ENCODE data around the gene PLCB1. TPM values are rescaled to one million over a fixed set of nuclear protein-coding genes. Genes with fewer than 3 reads are reported as not detected.

Gene PLCB1
- total RNA-seq, 1 donor from 2014 or later, result 10.7 TPM

DNA sequence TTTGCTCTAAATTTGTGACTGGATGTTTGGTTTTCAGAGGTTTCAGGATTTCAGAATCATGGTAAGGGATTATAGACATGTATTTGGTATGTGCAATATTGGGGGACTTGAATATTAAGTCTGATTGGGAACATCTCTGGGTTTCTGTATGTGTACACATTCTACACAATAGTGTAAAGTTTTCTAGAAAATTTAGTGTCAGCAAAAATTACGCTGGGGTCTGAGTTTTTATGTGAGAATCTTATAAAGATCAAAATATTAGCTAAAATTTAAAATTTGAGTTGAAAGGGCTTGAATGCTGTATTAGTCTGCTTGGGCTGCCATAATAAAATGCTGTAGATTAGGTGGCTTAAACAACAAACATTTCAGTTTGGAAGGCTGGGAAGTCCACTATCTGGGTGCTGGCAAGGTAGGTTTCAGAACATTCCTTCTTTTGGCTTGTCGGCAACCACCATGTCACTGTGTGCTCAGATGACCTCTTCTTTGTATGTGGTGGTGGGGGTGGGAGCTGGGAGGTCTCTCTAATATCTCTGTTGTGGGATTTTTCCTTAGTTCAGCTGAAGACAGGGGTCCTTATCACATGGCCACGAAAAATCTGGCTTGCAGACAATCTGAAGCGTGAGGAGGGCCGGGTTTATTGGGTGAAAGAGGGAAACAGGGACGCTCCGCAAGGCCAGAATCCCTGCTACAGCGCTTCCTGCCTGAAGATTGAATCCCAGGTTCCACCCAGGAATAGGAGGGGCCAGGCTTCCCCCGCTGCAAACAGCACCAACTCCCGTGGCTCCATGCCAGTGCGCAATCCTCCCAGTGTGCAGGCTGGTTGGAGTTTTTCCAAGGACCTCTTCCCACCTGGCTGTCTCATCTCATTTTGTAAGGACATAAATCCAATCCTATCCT lies 299.7 kb downstream of the PLCB1 start:
- no peaks in the 10 kb centered on the region for H3K27me3 Mint-ChIP-seq (ENCODE audit: low read depth, unreplicated experiment)
- Histone ChIP-seq H3K27me3 (ENCODE audit: insufficient read depth, low read length) (no peaks in the 10 kb centered on the region), H3K4me1 (ENCODE audit: insufficient read depth, low read length) (no peaks in the 10 kb centered on the region), H3K36me3 (ENCODE audit: insufficient read depth, low read length) (no peaks in the 10 kb centered on the region), H2AFZ (ENCODE audit: low read depth, low read length) (no peak overlapping the region), H3K4me2 (ENCODE audit: low read length) (no peak overlapping the region), H3K9me3 (ENCODE audit: insufficient read depth, low read depth, low read length) (no peaks in the 10 kb centered on the region), H3K9ac (ENCODE audit: low read length) (no peak overlapping the region), H3K79me2 (ENCODE audit: insufficient read depth, low read length) (no peaks in the 10 kb centered on the region), H3K4me3 (ENCODE audit: insufficient read depth, low read depth, low read length) (no peak overlapping the region), H3K27ac (ENCODE audit: low read depth, low read length) (no peak overlapping the region), H4K20me1 (ENCODE audit: insufficient read depth, low read length) (no peaks in the 10 kb centered on the region)
- peaks cover 2% of the 10 kb centered on the region for H3K36me3 Mint-ChIP-seq (ENCODE audit: low read depth, unreplicated experiment)
- no peak overlapping the region for H3K4me3 Mint-ChIP-seq (ENCODE audit: unreplicated experiment)
- FAIRE-seq, result no peak
- no peak overlapping the region for H3K27ac Mint-ChIP-seq (ENCODE audit: unreplicated experiment)
- TF ChIP-seq, protein P1, sequence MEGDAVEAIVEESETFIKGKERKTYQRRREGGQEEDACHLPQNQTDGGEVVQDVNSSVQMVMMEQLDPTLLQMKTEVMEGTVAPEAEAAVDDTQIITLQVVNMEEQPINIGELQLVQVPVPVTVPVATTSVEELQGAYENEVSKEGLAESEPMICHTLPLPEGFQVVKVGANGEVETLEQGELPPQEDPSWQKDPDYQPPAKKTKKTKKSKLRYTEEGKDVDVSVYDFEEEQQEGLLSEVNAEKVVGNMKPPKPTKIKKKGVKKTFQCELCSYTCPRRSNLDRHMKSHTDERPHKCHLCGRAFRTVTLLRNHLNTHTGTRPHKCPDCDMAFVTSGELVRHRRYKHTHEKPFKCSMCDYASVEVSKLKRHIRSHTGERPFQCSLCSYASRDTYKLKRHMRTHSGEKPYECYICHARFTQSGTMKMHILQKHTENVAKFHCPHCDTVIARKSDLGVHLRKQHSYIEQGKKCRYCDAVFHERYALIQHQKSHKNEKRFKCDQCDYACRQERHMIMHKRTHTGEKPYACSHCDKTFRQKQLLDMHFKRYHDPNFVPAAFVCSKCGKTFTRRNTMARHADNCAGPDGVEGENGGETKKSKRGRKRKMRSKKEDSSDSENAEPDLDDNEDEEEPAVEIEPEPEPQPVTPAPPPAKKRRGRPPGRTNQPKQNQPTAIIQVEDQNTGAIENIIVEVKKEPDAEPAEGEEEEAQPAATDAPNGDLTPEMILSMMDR (IDR thresholded peaks at IDR 0.05; ENCODE audit: insufficient read depth, low read depth, low read length), result no peak
- no peak for TF ChIP-seq EZH2 (IDR thresholded peaks at IDR 0.05; ENCODE audit: insufficient read depth, low read length)
- no peaks in the 10 kb centered on the region for H3K9me3 Mint-ChIP-seq (ENCODE audit: unreplicated experiment)
- H3K4me1 Mint-ChIP-seq (ENCODE audit: low read depth, unreplicated experiment), result no peaks in the 10 kb centered on the region
- DNase-seq (ENCODE audit: low read depth), result no peak

DNA sequence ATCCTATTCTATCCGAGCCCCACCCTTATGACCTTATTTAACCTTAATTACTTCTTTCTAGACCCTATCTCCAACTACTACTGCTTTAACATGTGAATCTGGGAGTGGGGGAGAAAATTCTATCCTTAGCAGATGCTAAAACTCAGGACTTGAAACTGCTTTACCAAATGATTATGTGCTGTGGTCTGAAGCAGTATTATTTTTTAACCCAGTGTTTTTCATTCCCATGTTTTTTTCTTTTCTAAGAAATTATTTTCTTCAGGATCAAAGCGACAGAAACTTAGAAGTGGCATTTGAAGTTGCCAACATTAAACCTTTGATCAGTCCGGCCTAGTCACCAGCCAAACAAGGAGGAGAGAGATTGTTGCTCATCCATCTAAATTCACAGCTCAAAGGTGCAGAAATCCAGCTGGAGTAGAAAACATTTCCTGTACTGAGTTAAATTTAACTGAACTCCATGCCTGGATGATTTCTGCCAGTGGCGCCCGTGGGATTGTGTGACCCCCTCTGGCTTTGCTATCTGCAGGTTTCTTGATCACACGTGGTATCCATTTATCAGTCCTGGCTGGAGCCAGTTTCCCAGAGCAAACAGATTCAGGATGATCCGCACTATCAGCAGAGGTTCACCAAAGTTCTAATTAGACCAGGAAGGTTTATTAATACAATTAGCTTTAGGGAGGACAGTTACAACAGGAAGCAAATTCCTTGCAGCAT lies 300.5 kb downstream of the PLCB1 start:
- FAIRE-seq, result no peak

More for the DNA sequence above, 300.5 kb downstream of the PLCB1 start:
- H3K4me1 Mint-ChIP-seq (ENCODE audit: low read depth, unreplicated experiment), result no peaks in the 10 kb centered on the region
- no peaks in the 10 kb centered on the region for H3K9me3 ChIP-seq (ENCODE audit: insufficient read depth, low read depth, low read length)
- no peak overlapping the region for H3K27ac ChIP-seq (ENCODE audit: low read depth, low read length)
- TF ChIP-seq, protein P1 (IDR thresholded peaks at IDR 0.05; ENCODE audit: insufficient read depth, low read depth, low read length), result no peak
- TF ChIP-seq EZH2 (IDR thresholded peaks at IDR 0.05; ENCODE audit: insufficient read depth, low read length), result no peak
- no peak overlapping the region for H3K4me3 Mint-ChIP-seq (ENCODE audit: unreplicated experiment)
- H3K4me2 ChIP-seq (ENCODE audit: low read length), result no peak overlapping the region
- peaks cover 2% of the 10 kb centered on the region for H3K36me3 Mint-ChIP-seq (ENCODE audit: low read depth, unreplicated experiment)
- H3K9me3 Mint-ChIP-seq (ENCODE audit: unreplicated experiment), result no peaks in the 10 kb centered on the region
- no peaks in the 10 kb centered on the region for H4K20me1 ChIP-seq (ENCODE audit: insufficient read depth, low read length)
- H3K4me1 ChIP-seq (ENCODE audit: insufficient read depth, low read length), result no peaks in the 10 kb centered on the region
- no peaks in the 10 kb centered on the region for H3K27me3 Mint-ChIP-seq (ENCODE audit: low read depth, unreplicated experiment)
- H3K27me3 ChIP-seq (ENCODE audit: insufficient read depth, low read length), result no peaks in the 10 kb centered on the region
- no peak for DNase-seq (ENCODE audit: low read depth)
- no peaks in the 10 kb centered on the region for H3K36me3 ChIP-seq (ENCODE audit: insufficient read depth, low read length)
- H3K27ac Mint-ChIP-seq (ENCODE audit: unreplicated experiment), result no peak overlapping the region
- H3K9ac ChIP-seq (ENCODE audit: low read length), result no peak overlapping the region
- H3K4me3 ChIP-seq (ENCODE audit: insufficient read depth, low read depth, low read length), result no peak overlapping the region
- no peaks in the 10 kb centered on the region for H3K79me2 ChIP-seq (ENCODE audit: insufficient read depth, low read length)
- no peak overlapping the region for H2AFZ ChIP-seq (ENCODE audit: low read depth, low read length)

All from astrocyte (in vitro differentiated cells and primary cell).